BLaER1 treated with 17β-estradiol and CSF1 and Interleukin-3, amounts not matched to agents 10 nM and 100 nM (cell line): ENCODE data around the gene VCAN.
"Not testable (repeated sequence)": the region's sequence is repeated elsewhere in the genome, so short reads cannot be mapped to it uniquely, and the experiment has no call there.

Experiments used
- H3K27ac ChIP-seq, 11 experiments: shearing (Covaris generic); formaldehyde crosslinking; 2 replicates each; pipeline ENCODE4 v1.8.1; 2022
- H3K27me3 ChIP-seq, 11 experiments: shearing (Covaris generic); formaldehyde crosslinking; 2 replicates each; pipeline ENCODE4 v1.8.1; 2022
- H3K36me3 ChIP-seq, 11 experiments: shearing (Covaris generic); formaldehyde crosslinking; 2 replicates each; pipeline ENCODE4 v1.8.1; 2022
- H3K4me1 ChIP-seq, 10 experiments: shearing (Covaris generic); formaldehyde crosslinking; 2 replicates each; pipeline ENCODE4 v1.8.1; 2022
- H3K4me2 ChIP-seq, 11 experiments: shearing (Covaris generic); formaldehyde crosslinking; 2 replicates each; pipeline ENCODE4 v1.8.1; 2022
- H3K4me3 ChIP-seq, 10 experiments: shearing (Covaris generic); formaldehyde crosslinking; 2 replicates each; pipeline ENCODE4 v1.8.1; 2022
- H3K9ac ChIP-seq, 11 experiments: shearing (Covaris generic); formaldehyde crosslinking; 2 replicates each; pipeline ENCODE4 v1.8.1; 2022
- H3K9me3 ChIP-seq, 11 experiments: shearing (Covaris generic); formaldehyde crosslinking; replicated peaks in 1 of 11; 2 replicates each; pipeline ENCODE4 v1.8.1; 2022
- H4K20me1 ChIP-seq, 11 experiments: shearing (Covaris generic); formaldehyde crosslinking; 2 replicates each; pipeline ENCODE4 v1.8.1; 2022
- Cebpa-rat ChIP-seq, 11 experiments: shearing (Covaris generic); IDR thresholded peaks; 2 replicates each; pipeline ENCODE4 v1.8.1; 2022

Gene VCAN

DNA sequence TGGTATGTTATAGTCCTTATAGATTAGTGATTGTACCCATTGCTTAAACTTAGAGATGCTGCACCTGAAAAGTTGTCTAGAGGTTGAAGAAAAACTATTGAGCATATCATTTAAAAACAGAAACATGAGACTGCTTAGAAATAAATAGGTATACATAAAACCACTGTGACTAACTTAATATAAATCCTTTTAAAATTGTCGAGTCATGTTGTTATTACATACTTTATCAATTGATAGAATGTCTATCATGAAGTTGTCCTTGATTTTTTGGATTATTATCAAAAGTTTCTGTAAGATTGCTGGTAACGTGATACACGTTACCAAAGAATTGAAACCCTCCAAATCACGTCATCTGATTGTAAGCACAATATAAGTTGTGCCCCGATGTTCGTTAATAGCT, 35.3 kb upstream of the VCAN start:
- H3K4me3 ChIP-seq, result no peak overlapping the region
- TF ChIP-seq Cebpa-rat (IDR thresholded peaks at IDR 0.05), result no peak
- H3K27me3 ChIP-seq, result no peaks in the 10 kb centered on the region
- no peak overlapping the region for H3K4me2 ChIP-seq
- peaks cover 0 to 18% (median 0%) of the 10 kb centered on the region in 10 experiments; a peak in 6 of 20 replicates for H3K4me1 ChIP-seq
- H3K36me3 ChIP-seq, result no peaks in the 10 kb centered on the region
- no peak overlapping the region for H3K27ac ChIP-seq
- H3K9me3 ChIP-seq, result peaks cover 3 to 22% (median 12%) of the 10 kb centered on the region in 11 experiments; a peak in 19 of 22 replicates
- no peaks in the 10 kb centered on the region for H4K20me1 ChIP-seq
- no peak overlapping the region for H3K9ac ChIP-seq

DNA sequence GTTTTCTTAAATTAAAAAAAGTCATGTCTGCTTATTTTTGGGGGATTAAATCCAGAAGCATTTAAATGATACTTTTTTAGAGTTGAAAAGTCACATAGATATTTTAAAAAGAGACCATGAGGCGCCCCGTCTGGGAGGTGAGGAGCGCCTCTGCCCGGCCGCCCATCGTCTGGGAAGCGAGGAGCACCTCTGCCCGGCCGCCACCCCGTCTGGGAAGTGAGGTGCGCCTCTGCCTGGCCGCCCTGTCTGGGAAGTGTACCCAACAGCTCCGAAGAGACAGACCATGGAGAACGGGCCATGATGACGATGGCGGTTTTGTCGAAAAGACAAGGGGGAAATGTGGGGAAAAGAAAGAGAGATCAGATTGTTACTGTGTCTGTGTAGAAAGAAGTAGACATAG, 33.8 kb upstream of the VCAN start:
- Histone ChIP-seq H3K4me1 (peaks cover 0 to 28% (median 0%) of the 10 kb centered on the region in 10 experiments; a peak in 8 of 20 replicates), H3K9me3 (peaks cover 3 to 22% (median 13%) of the 10 kb centered on the region in 11 experiments; a peak in 19 of 22 replicates)
- not testable (repeated sequence) for H3K4me2 ChIP-seq, H3K36me3 ChIP-seq, H4K20me1 ChIP-seq, H3K4me3 ChIP-seq, H3K27me3 ChIP-seq, H3K9ac ChIP-seq, H3K27ac ChIP-seq

DNA sequence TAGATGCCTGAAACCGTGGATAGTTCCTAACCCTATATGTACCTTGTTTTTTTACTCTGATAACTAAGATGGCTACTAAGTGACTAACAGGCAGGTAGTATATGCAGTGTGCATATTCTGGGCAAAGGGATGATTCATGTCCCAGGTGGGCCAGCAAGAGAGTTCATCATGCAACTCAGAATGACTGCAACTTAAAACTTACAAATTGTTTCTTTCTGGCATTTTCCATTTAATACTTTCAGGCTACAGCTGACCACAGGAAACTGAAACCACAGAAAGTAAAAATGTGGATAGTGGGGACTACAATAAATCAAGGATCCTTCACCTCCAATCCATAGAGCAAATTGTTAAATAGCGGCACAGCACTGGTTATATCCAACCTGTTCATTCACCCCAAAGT, 30.7 kb upstream of the VCAN start:
- Histone ChIP-seq H3K36me3 (no peaks in the 10 kb centered on the region), H3K9ac (no peak overlapping the region)
- no peak for TF ChIP-seq Cebpa-rat (IDR thresholded peaks at IDR 0.05)

DNA sequence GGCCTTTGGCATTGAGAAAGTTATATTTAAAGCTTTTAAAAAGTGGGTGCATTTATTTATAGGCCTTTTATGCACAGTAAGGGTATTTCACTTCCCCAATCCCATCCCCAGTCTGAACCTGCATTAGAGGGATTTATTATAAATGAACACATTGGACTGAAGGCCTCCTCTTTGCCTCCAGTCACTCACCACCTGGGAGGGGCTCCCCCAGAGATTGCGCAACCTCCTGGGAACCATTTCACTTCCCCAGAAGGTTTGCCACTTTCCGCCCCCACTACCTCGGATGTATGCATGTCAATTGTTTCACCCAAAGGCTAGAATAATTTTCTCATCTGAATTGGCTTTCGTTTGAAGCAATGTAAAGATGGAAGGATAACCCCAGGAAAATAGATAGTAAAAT, 29.8 kb upstream of the VCAN start:
- no peaks in the 10 kb centered on the region for H4K20me1 ChIP-seq
- no peak overlapping the region for H3K9ac ChIP-seq
- peaks cover 0 to 22% (median 0%) of the 10 kb centered on the region in 10 experiments; a peak in 8 of 20 replicates for H3K4me1 ChIP-seq
- H3K27ac ChIP-seq, result no peak overlapping the region
- H3K36me3 ChIP-seq, result no peaks in the 10 kb centered on the region
- H3K9me3 ChIP-seq, result peaks cover 3 to 18% (median 13%) of the 10 kb centered on the region in 11 experiments; a peak in 19 of 22 replicates
- no peak overlapping the region for H3K4me3 ChIP-seq
- peak overlapping the region in 4 of 11 experiments; percentile 32 to 71 (median 54); a peak in 8 of 22 replicates for H3K4me2 ChIP-seq
- H3K27me3 ChIP-seq, result no peaks in the 10 kb centered on the region
- TF ChIP-seq Cebpa-rat (IDR thresholded peaks at IDR 0.05), result peak; percentile 64 to 95 (median 83); a peak in 20 of 22 replicates

More for the DNA sequence above, 30.7 kb upstream of the VCAN start:
- peaks cover 0 to 22% (median 0%) of the 10 kb centered on the region in 10 experiments; a peak in 8 of 20 replicates for H3K4me1 ChIP-seq
- H4K20me1 ChIP-seq, result no peaks in the 10 kb centered on the region
- no peaks in the 10 kb centered on the region for H3K27me3 ChIP-seq
- peaks cover 3 to 22% (median 13%) of the 10 kb centered on the region in 11 experiments; a peak in 19 of 22 replicates for H3K9me3 ChIP-seq
- H3K4me3 ChIP-seq, result no peak overlapping the region
- 0 out of 22 replicates have a peak overlapping the region, but pooled peaks of 1 of the 11 experiments have one; percentile 41 for H3K27ac ChIP-seq
- H3K4me2 ChIP-seq, result peak overlapping the region in 4 of 11 experiments; percentile 32 to 71 (median 54); a peak in 6 of 22 replicates

DNA sequence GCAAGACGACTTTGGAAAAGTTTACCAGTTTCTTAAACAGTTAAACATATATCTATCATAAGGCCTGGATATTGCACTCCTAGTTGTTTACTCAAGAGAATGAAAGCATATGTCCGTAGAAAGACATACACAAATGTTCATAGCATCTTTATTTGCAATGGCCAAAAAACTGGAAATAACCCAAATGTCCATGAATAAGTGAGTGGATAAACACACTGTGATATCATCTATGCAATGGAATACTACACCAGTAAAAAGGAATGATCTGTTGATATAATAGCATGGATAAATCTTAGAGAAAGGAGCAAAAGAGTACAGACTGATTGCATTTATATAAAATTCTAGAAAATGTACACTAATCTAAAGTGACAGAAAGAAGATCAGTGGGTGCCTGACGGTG, 28.0 kb upstream of the VCAN start:
- Histone ChIP-seq H3K27ac (no peak overlapping the region), H3K4me1 (peaks cover 0 to 22% (median 0%) of the 10 kb centered on the region in 10 experiments; a peak in 8 of 20 replicates), H3K9me3 (peaks cover 0 to 6% (median 0%) of the 10 kb centered on the region in 11 experiments; a peak in 1 of 22 replicates), H3K4me3 (no peak overlapping the region), H4K20me1 (no peaks in the 10 kb centered on the region), H3K27me3 (no peaks in the 10 kb centered on the region), H3K9ac (no peak overlapping the region), H3K4me2 (no peak overlapping the region), H3K36me3 (no peaks in the 10 kb centered on the region)
- no peak for TF ChIP-seq Cebpa-rat (IDR thresholded peaks at IDR 0.05)

DNA sequence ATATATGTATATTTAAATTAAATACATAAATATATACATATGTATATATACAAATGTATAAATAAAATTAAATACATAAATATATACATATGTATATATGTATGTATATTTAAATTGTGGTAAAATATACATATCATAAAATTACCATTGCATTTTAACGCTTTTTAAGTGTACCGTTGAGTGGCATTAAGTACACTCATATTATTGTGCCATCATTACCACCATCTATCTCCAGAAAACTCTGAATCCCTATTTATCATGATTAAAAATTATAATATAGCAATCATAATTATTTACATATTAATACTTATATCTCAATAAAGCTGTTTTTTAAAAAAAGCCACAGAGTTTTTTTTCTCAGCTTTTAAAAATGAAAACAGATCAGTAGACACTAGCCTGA, 27.1 kb upstream of the VCAN start:
- no peak overlapping the region for H3K4me2 ChIP-seq
- TF ChIP-seq Cebpa-rat (IDR thresholded peaks at IDR 0.05), result no peak; a peak in 1 of 22 replicates
- no peak overlapping the region for H3K27ac ChIP-seq
- no peaks in the 10 kb centered on the region for H3K36me3 ChIP-seq
- 0 out of 22 replicates have a peak, but pooled peaks cover 0 to 3% (median 0%) of the 10 kb centered on the region in 11 experiments for H3K9me3 ChIP-seq
- no peaks in the 10 kb centered on the region for H3K27me3 ChIP-seq
- no peak overlapping the region for H3K4me3 ChIP-seq
- peaks cover 0 to 22% (median 0%) of the 10 kb centered on the region in 10 experiments; a peak in 8 of 20 replicates for H3K4me1 ChIP-seq
- H3K9ac ChIP-seq, result no peak overlapping the region
- no peaks in the 10 kb centered on the region for H4K20me1 ChIP-seq

DNA sequence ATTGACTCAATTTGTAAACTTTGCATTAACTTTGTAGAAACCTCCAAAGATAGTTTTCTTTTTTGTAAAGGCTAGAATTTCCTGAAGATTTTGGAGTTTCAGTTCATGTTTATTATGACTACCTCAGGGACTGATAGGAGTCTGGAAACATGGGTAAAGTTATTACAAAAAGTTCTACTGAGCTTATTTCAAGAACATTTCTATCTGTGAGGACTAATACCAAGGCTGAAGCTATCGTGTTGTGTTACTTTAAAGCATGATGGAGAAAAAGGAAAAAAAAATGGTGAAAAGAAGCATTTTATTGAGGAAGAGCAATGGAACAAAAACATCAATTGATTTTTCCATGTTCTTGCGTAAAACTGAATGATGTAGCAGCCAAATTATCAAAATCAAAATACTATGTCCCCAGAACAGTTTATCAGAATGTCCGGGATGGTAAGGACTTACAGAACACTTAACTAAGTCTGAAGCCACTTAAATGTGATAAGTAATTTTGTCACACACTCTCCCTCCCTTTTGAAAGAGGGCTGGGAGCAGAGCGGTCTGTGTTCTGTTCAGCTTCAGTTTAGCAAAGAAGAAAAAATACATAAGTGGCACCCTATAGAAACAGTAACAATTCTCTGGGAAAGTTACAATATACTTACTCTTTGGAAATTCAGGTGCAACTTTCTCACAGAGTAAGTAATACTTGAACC, 25.1 kb upstream of the VCAN start:
- H3K9me3 ChIP-seq, result 0 out of 22 replicates have a peak, but pooled peaks cover 0 to 3% (median 0%) of the 10 kb centered on the region in 11 experiments
- no peak for TF ChIP-seq Cebpa-rat (IDR thresholded peaks at IDR 0.05)
- no peak overlapping the region for H3K27ac ChIP-seq
- H4K20me1 ChIP-seq, result no peaks in the 10 kb centered on the region
- no peak overlapping the region for H3K4me3 ChIP-seq
- H3K36me3 ChIP-seq, result no peaks in the 10 kb centered on the region
- peaks cover 0 to 11% (median 0%) of the 10 kb centered on the region in 10 experiments; a peak in 8 of 20 replicates for H3K4me1 ChIP-seq
- no peak overlapping the region for H3K9ac ChIP-seq
- H3K4me2 ChIP-seq, result no peak overlapping the region
- no peaks in the 10 kb centered on the region for H3K27me3 ChIP-seq

DNA sequence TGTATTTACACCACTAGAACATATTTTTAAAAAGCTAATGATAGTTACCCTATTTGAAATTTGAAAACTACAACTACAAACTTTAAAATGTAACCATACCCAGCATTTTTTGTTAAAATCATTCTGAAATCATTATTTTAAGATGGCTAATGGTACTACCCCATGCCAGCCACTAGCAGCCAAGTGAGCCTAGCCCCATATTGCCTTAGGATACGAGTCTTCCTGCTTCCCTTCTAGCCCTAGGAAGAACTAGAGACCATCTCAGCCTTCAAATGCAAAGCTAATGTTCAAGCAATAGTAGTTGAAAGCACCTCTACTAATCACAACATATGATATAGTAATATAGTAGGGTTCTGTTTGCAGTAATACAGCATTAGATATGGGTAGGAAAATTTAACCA, 24.0 kb upstream of the VCAN start:
- Histone ChIP-seq H3K9ac (no peak overlapping the region), H3K9me3 (peaks cover 0 to 6% (median 4%) of the 10 kb centered on the region in 11 experiments; a peak in 17 of 22 replicates), H3K4me2 (no peak overlapping the region), H3K27me3 (no peaks in the 10 kb centered on the region), H4K20me1 (no peaks in the 10 kb centered on the region), H3K36me3 (no peaks in the 10 kb centered on the region), H3K4me3 (no peak overlapping the region), H3K4me1 (no peaks in the 10 kb centered on the region), H3K27ac (no peak overlapping the region)
- no peak for TF ChIP-seq Cebpa-rat (IDR thresholded peaks at IDR 0.05)

DNA sequence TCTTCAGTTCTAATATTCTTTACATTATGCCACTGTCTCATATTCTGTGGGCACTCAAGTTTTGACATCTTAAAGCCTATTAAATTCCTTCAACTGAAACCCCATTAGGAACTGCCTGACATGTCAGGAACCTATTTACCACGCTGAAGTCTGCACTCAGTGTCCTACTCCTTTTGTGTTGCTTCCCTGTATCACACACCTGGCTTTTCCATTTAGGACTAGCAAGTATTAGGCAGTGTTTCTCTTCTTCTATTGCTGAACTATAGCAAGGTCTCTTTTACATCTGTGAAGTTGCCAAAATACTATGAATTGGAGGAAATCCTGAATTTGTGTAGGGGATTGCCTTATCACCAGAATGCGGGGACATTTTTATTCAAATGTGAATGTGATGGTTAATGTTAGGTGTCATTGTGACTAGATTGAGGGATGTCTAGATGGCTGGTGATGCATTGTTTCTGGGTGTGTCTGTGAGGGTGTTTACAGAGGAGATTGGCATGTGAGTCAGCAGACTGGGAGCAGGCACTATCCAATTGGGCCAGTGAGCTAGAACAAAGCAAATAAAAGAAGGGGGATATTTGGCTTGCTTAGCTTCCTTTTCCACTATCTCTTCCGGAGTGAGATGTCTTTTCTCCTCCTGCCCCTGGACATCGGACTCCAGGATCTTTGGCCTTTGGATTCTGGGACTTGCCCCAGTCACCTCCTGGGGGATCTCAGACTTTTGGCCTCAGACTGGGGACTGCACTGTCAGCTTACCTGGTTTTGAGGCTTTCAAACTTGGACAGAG, 21.2 kb upstream of the VCAN start:
- H3K36me3 ChIP-seq, result no peaks in the 10 kb centered on the region
- H3K4me2 ChIP-seq, result no peak overlapping the region
- H3K27me3 ChIP-seq, result no peaks in the 10 kb centered on the region
- H3K9ac ChIP-seq, result no peak overlapping the region
- H3K4me1 ChIP-seq, result no peaks in the 10 kb centered on the region
- H4K20me1 ChIP-seq, result no peaks in the 10 kb centered on the region
- H3K9me3 ChIP-seq, result peaks cover 22 to 34% (median 29%) of the 10 kb centered on the region in 11 experiments
- H3K4me3 ChIP-seq, result no peak overlapping the region
- no peak overlapping the region for H3K27ac ChIP-seq
- no peak for TF ChIP-seq Cebpa-rat (IDR thresholded peaks at IDR 0.05)
